Liver (tissue), 9 donors: ENCODE results near the gene DENND1C. TPM values are rescaled to one million over a fixed set of nuclear protein-coding genes. Genes with fewer than 3 reads are reported as not detected.

Experiments
- DNase-seq: peaks from one replicate; pipeline ENCODE4 v3.0.0-alpha.2; 2017; ENCODE audit warnings: low spot score
- H3K27ac ChIP-seq, 2 donors: one replicate each; pipeline ENCODE4 v1.7.0; 2013; ENCODE audit warnings: inconsistent platforms in 2 of 2, low read length in 2 of 2, control low read depth in 1 of 2, low read depth in 1 of 2, mild to moderate bottlenecking in 1 of 2
- H3K27me3 ChIP-seq, 4 donors: one replicate each; pipeline versions ENCODE4 v1.6.1 to v1.7.0; 2013; ENCODE audit warnings: low read length in 3 of 4, inconsistent platforms in 1 of 4, mild to moderate bottlenecking in 1 of 4, moderate library complexity in 1 of 4; ENCODE audit not compliant: control insufficient read depth in 4 of 4, insufficient read depth in 4 of 4
- H3K36me3 ChIP-seq, 4 donors: one replicate each; pipeline versions ENCODE4 v1.6.1 to v1.7.0; 2013; ENCODE audit warnings: low read length in 3 of 4, mild to moderate bottlenecking in 3 of 4, low read depth in 1 of 4, moderate library complexity in 1 of 4; ENCODE audit not compliant: control insufficient read depth in 4 of 4, insufficient read depth in 3 of 4
- H3K4me1 ChIP-seq, 4 donors: one replicate each; pipeline versions ENCODE4 v1.6.1 to v1.7.0; 2013; ENCODE audit warnings: low read length in 3 of 4, mild to moderate bottlenecking in 3 of 4, moderate library complexity in 1 of 4; ENCODE audit not compliant: control insufficient read depth in 4 of 4, insufficient read depth in 4 of 4
- H3K4me3 ChIP-seq, 3 donors: one replicate each; pipeline versions ENCODE4 v1.6.1 to v1.7.0; 2013; ENCODE audit warnings: low read length in 3 of 3, control low read depth in 1 of 3, low read depth in 1 of 3, mild to moderate bottlenecking in 1 of 3
- H3K9ac ChIP-seq, 2 donors: one replicate each; pipeline ENCODE4 v1.7.0; 2013; ENCODE audit warnings: low read length in 2 of 2, mild to moderate bottlenecking in 2 of 2, moderate library complexity in 2 of 2, control low read depth in 1 of 2, low read depth in 1 of 2
- H3K9me3 ChIP-seq, 4 donors: one replicate each; pipeline versions ENCODE4 v1.6.1 to v1.7.0; 2013; ENCODE audit warnings: low read length in 3 of 4; ENCODE audit not compliant: control insufficient read depth in 4 of 4
- EGR1 ChIP-seq, 2 donors: IDR thresholded peaks; 2 replicates each; pipeline ENCODE4 v1.6.1; 2016 to 2018; ENCODE audit warnings: antibody characterized with exemption in 2 of 2, low read depth in 2 of 2
- FOXA2 ChIP-seq: IDR thresholded peaks from 2 replicates; pipeline ENCODE4 v1.6.1; 2016; ENCODE audit warnings: antibody characterized with exemption
- GABPA ChIP-seq, 2 donors: IDR thresholded peaks in 1 of 2; conservative IDR thresholded peaks in 1 of 2; 2 replicates each; pipeline ENCODE4 v1.6.1; 2016; ENCODE audit warnings: antibody characterized with exemption in 2 of 2, mild to moderate bottlenecking in 1 of 2, moderate library complexity in 1 of 2
- HNF4A ChIP-seq, 2 donors: conservative IDR thresholded peaks; 2 replicates each; pipeline ENCODE4 v1.6.1; 2016; ENCODE audit warnings: antibody characterized with exemption in 2 of 2, mild to moderate bottlenecking in 2 of 2
- JUND ChIP-seq, 2 donors: IDR thresholded peaks; 2 replicates each; pipeline ENCODE4 v1.6.1; 2016; ENCODE audit warnings: antibody characterized with exemption in 2 of 2
- MAX ChIP-seq: IDR thresholded peaks from 2 replicates; pipeline ENCODE4 v1.6.1; 2016; ENCODE audit warnings: antibody characterized with exemption
- NR2F2 ChIP-seq: IDR thresholded peaks from 2 replicates; pipeline ENCODE4 v1.6.1; 2016; ENCODE audit warnings: antibody characterized with exemption
- RAD21 ChIP-seq, 2 donors: IDR thresholded peaks; 2 replicates each; pipeline ENCODE4 v1.6.1; 2016; ENCODE audit warnings: antibody characterized with exemption in 2 of 2, mild to moderate bottlenecking in 2 of 2
- SP1 ChIP-seq: IDR thresholded peaks from 2 replicates; pipeline ENCODE4 v1.6.1; 2018; ENCODE audit warnings: antibody characterized with exemption, mild to moderate bottlenecking
- TAF1 ChIP-seq: conservative IDR thresholded peaks from 2 replicates; pipeline ENCODE4 v1.6.1; 2016; ENCODE audit warnings: antibody characterized with exemption, mild to moderate bottlenecking
- YY1 ChIP-seq: IDR thresholded peaks from 2 replicates; pipeline ENCODE4 v1.6.1; 2016; ENCODE audit warnings: antibody characterized with exemption, mild to moderate bottlenecking
- ZBTB33 ChIP-seq: IDR thresholded peaks from 2 replicates; pipeline ENCODE4 v1.6.1; 2016; ENCODE audit warnings: antibody characterized with exemption
- WGBS: extraction: QIAGEN DNeasy Blood & Tissue Kit; methylation state at CpG from one replicate; pipeline ENCODE4 v1.1.7; 2013; 5-methylcytosine and 5-hydroxymethylcytosine counted together
- polyA plus RNA-seq, 2 donors: library from polyadenylated mRNA; stranded (reverse) in 1 of 2; unstranded in 1 of 2; fragments of 200-250 nt in 1 of 2; fragments of >200 nt in 1 of 2; fragmentation: Nextera tagmentation in 1 of 2; extraction: Ambion mirVana in 1 of 2; gene quantifications; one replicate each; pipeline versions ENCODE4 v1.2.1 to v1.2.3, GENCODE V29; 2013 to 2015
- total RNA-seq, 2 donors: library from RNA; depleted of rRNA; stranded (reverse); fragments of >200 nt; gene quantifications; one replicate each; pipeline ENCODE4 v1.2.3, GENCODE V29; 2014
- TF ChIP-seq, protein P1 (sequence below): IDR thresholded peaks from 2 replicates; pipeline ENCODE4 v1.6.1; 2016; ENCODE audit warnings: antibody characterized with exemption, mild to moderate bottlenecking
- TF ChIP-seq, protein P2 (sequence below): fragments of 150-350 bp; IDR thresholded peaks from 2 replicates; pipeline ENCODE4 v1.5.1; 2017; ENCODE audit warnings: improper control_type of control experiment, low read depth, low read length; ENCODE audit not compliant: missing input control
- donor health status: healthy.
- donor health status: healthy.
- donor health status: healthy.
- donor health status: healthy.
- donor health status: healthy.

Gene DENND1C
- total and polyA plus RNA-seq, 4 donors, result 0.99 to 1.5 (median 1.2) TPM

- WGBS, result 97% methylated on average over 19 of the region's 19 CpGs
- H3K27ac ChIP-seq, result no peak overlapping the region
- H3K4me1 ChIP-seq, result no peaks in the 10 kb centered on the region
- no peak for DNase-seq
- TF ChIP-seq GABPA (IDR thresholded peaks at IDR 0.05 in 1 of 2, conservative IDR thresholded peaks at IDR 0.05 in 1 of 2), result no peak
- no peak for TF ChIP-seq EGR1 (IDR thresholded peaks at IDR 0.05; ENCODE audit: low read depth in 2 of 2)
- TF ChIP-seq, protein P1, sequence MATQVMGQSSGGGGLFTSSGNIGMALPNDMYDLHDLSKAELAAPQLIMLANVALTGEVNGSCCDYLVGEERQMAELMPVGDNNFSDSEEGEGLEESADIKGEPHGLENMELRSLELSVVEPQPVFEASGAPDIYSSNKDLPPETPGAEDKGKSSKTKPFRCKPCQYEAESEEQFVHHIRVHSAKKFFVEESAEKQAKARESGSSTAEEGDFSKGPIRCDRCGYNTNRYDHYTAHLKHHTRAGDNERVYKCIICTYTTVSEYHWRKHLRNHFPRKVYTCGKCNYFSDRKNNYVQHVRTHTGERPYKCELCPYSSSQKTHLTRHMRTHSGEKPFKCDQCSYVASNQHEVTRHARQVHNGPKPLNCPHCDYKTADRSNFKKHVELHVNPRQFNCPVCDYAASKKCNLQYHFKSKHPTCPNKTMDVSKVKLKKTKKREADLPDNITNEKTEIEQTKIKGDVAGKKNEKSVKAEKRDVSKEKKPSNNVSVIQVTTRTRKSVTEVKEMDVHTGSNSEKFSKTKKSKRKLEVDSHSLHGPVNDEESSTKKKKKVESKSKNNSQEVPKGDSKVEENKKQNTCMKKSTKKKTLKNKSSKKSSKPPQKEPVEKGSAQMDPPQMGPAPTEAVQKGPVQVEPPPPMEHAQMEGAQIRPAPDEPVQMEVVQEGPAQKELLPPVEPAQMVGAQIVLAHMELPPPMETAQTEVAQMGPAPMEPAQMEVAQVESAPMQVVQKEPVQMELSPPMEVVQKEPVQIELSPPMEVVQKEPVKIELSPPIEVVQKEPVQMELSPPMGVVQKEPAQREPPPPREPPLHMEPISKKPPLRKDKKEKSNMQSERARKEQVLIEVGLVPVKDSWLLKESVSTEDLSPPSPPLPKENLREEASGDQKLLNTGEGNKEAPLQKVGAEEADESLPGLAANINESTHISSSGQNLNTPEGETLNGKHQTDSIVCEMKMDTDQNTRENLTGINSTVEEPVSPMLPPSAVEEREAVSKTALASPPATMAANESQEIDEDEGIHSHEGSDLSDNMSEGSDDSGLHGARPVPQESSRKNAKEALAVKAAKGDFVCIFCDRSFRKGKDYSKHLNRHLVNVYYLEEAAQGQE, result no peak
- TF ChIP-seq TAF1, result no peak
- no peak for TF ChIP-seq ZBTB33
- TF ChIP-seq FOXA2, result no peak
- TF ChIP-seq, protein P2, sequence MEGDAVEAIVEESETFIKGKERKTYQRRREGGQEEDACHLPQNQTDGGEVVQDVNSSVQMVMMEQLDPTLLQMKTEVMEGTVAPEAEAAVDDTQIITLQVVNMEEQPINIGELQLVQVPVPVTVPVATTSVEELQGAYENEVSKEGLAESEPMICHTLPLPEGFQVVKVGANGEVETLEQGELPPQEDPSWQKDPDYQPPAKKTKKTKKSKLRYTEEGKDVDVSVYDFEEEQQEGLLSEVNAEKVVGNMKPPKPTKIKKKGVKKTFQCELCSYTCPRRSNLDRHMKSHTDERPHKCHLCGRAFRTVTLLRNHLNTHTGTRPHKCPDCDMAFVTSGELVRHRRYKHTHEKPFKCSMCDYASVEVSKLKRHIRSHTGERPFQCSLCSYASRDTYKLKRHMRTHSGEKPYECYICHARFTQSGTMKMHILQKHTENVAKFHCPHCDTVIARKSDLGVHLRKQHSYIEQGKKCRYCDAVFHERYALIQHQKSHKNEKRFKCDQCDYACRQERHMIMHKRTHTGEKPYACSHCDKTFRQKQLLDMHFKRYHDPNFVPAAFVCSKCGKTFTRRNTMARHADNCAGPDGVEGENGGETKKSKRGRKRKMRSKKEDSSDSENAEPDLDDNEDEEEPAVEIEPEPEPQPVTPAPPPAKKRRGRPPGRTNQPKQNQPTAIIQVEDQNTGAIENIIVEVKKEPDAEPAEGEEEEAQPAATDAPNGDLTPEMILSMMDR, result no peak
- TF ChIP-seq MAX, result no peak
- TF ChIP-seq JUND (IDR thresholded peaks at IDR 0.05), result no peak
- no peak for TF ChIP-seq RAD21 (IDR thresholded peaks at IDR 0.05)
- TF ChIP-seq NR2F2, result no peak
- no peak for TF ChIP-seq SP1
- no peak for TF ChIP-seq HNF4A (conservative IDR thresholded peaks at IDR 0.05)
- TF ChIP-seq YY1, result no peak
- H3K36me3 ChIP-seq, result peaks cover 4 to 39% (median 28%) of the 10 kb centered on the region in 4 donors
- H3K4me3 ChIP-seq, result no peak overlapping the region
- H3K9me3 ChIP-seq, result peaks cover 3 to 10% (median 5%) of the 10 kb centered on the region in 4 donors
- H3K9ac ChIP-seq, result no peak overlapping the region
- no peaks in the 10 kb centered on the region for H3K27me3 ChIP-seq
These were observed 29.4 kb downstream of the DENND1C start for GRCh38 chr19:6452223-6452614.

- DNase-seq, result no peak
- H3K9me3 ChIP-seq, result peaks cover 3 to 10% (median 5%) of the 10 kb centered on the region in 4 donors
- peaks cover 4 to 42% (median 28%) of the 10 kb centered on the region in 4 donors for H3K36me3 ChIP-seq
- 97% methylated on average over 7 of the region's 7 CpGs for WGBS
- H3K4me1 ChIP-seq, result no peaks in the 10 kb centered on the region
- no peak for TF ChIP-seq YY1
- H3K4me3 ChIP-seq, result no peak overlapping the region
- no peaks in the 10 kb centered on the region for H3K27me3 ChIP-seq
- no peak overlapping the region for H3K27ac ChIP-seq
- H3K9ac ChIP-seq, result no peak overlapping the region
These were observed 29.9 kb downstream of the DENND1C start for GRCh38 chr19:6451583-6452222.
